Fibroblast of skin of scalp (primary cell): ENCODE measurements around the gene DDX6. TPM values are rescaled to one million over a fixed set of nuclear protein-coding genes. Genes with fewer than 3 reads are reported as not detected.
"Not testable (repeated sequence)": the region's sequence is repeated elsewhere in the genome, so short reads cannot be mapped to it uniquely, and the experiment has no call there.

Experiments
- DNase-seq: peaks from one replicate; pipeline ENCODE4 v3.0.0-alpha.2; 2013
- polyA plus RNA-seq, 2 experiments: library from polyadenylated mRNA; unstranded; fragments of 120-200 nt; gene quantifications; one replicate each; pipeline ENCODE4 v1.2.1, GENCODE V29; 2013; ENCODE audit not compliant: insufficient read length in 2 of 2

Gene DDX6, protein sequence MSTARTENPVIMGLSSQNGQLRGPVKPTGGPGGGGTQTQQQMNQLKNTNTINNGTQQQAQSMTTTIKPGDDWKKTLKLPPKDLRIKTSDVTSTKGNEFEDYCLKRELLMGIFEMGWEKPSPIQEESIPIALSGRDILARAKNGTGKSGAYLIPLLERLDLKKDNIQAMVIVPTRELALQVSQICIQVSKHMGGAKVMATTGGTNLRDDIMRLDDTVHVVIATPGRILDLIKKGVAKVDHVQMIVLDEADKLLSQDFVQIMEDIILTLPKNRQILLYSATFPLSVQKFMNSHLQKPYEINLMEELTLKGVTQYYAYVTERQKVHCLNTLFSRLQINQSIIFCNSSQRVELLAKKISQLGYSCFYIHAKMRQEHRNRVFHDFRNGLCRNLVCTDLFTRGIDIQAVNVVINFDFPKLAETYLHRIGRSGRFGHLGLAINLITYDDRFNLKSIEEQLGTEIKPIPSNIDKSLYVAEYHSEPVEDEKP
- polyA plus RNA-seq (2013, experiment 1 of 2; ENCODE audit: insufficient read length): 72.3 TPM
- polyA plus RNA-seq (2013, experiment 2 of 2; ENCODE audit: insufficient read length): 77.0 TPM

DNA sequence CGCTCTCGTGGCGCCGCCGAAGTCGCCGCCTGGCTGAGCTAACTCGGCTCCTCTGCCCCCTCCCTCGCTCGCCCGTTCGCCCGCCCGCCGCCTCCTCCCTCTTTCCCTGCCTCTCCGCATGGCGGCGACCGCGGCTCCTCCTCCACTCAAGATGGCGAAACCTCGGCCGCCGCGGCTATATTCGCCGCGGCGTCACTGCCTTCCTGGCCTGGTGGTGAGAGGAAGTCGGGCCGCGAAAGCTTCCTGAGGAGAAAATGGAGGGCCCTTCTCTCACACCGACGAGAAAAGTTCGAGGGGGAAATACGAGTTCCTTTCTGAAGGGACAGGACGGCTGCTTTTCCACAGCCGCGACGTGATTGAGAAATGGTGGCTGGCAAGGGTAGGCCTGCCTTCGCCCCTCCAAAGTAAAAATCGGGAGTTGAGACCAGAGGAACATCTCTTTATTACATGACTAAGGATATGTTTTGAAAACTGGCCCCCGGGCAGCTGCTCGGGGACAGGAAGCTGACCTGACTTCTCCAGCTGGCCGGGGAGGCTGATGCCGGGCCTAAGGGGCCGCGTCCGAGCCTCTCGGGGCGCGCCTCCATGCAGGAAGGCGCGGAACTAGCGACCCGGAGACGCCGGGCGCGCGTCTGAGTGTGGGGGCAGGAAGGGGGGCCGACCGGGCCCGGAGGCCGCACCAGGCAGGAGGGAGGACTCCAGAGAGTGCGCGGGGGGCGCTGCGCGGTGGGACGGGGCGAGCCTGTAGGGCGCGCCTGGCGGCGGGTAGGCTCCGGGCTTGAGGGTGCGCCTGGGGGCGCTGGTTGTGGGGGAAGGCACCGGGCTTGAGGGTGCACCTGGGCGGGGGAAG is at the start of gene DDX6:
Gene DDX6 (minus strand): TSS at position 54 of the 850 bp plus-strand sequence. CDS start 4,913 bp downstream, outside the sequence.
- peak; percentile 90 for DNase-seq

DNA sequence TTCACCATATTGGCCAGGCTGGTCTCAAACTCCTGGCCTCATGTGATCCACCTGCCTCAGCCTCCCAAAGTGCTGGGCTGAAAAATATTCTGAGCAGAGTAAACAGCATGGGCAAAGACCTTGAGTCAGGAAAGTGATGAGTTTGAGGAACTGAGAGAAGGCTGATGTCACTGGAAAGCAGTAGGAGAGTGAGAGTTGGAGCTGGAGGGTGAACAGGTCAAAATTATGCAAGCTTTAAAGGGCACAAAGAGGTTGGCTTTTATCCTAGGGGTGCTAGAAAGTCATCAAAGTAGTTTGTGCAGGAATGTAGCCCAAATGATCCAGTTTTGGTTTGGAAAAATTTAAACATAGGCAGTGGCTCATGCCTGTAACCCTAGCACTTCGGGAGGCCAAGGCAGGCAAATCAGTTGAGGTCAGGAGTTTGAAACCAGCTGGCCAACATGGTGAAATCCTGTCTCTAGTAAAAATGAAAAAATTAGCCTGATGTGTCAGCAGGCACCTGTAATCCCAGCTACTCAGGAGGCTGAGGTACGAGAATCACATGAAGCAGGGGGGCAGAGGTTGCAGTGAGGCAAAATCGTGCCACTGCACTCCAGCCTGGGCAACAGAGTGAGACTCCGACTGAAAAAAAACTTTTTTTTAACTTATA is 48.1 kb upstream of the DDX6 start:
- no peak for DNase-seq

DNA sequence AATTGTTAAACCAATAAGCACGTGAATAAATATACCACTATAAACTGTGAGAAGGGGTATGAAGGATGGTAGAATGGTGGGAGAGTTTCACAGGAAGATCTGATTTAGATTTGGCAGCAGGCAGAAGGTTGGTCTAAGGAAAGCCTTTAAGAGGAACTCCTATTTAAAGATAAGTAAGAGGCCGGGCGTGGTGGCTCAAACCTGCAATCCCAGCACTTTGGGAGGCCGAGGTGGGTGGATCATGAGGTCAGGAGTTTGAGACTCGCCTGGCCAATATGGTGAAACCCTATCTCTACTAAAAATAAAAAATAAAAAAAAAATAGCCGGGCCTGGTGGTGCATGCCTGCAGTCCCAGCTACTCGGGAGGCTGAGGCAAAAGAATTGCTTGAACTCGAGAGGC is 46.9 kb upstream of the DDX6 start:
- no peak for DNase-seq

DNA sequence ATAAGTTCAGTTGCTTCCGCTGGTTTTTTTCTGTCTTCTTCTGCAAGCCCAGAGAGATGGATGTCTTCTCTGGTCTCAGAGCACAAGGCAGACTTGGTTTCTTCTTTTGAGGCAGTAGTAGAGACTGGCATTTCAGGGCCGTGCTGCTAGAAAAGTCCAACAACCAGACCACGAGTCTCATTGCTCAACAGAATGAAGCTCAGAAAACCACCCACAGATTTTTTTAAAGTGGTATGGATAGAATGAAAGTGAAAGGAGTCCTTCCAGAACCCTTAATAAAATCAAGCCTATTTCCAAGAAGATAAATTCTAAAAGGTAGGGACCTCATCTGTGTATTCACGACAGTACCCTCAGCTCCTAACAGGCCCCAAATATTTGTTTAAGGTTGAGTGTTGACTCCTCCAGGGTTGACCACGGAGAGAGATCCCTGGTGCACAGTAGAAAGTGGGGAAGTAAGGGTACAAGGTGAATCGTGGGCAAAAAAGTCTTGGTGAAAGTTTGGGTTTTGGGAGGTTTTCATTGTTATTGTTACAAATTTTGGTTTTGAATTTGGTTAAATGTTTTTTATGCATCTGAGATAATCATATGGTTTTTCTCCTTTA is 43.6 kb upstream of the DDX6 start:
- no peak for DNase-seq

DNA sequence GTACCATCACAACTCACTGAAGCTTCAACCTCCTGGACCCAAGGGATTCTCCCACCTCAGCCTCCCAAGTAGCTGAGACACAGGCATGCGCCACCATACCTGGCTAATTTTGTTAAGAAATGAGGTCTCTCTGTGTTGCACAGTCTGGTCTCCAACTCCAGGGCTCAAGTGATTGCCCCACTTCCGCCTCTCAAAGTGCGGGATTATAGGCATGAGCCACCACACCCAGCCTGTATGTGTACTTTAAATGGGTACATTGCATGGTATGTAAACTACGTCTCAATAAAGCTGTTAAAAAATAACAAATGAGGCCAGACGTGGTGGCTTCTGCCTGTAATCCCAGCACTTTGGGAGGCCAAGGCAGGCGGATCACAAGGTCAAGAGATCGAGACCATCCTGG is 36.2 kb upstream of the DDX6 start:
- no peak for DNase-seq

DNA sequence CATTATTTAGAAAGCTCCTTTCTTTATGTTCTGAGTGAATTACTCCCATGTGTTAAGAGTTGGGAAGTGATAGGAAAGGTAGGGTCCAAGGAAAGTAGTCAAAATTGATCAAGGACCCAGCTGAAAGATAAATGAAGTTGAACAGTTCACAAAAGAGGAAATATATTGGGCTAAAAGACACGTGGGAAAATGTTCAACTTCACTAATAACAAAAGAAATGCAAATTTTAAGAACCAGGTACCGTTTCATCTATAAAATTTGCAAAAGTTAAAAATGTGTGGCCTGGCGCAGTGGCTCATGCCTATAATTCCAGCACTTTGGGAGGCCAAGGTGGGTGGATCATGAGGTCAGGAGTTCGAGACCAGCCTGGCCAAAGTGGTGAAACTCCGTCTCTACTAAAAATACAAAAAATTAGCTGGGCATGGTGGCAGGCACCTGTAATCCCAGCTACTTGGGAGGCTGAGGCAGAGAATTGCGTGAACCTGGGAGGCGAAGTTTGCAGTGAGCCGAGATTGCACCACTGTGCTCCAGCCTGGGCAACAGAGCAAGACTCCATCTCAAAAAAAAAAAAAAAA is 32.1 kb upstream of the DDX6 start:
- not testable (repeated sequence) for DNase-seq

DNA sequence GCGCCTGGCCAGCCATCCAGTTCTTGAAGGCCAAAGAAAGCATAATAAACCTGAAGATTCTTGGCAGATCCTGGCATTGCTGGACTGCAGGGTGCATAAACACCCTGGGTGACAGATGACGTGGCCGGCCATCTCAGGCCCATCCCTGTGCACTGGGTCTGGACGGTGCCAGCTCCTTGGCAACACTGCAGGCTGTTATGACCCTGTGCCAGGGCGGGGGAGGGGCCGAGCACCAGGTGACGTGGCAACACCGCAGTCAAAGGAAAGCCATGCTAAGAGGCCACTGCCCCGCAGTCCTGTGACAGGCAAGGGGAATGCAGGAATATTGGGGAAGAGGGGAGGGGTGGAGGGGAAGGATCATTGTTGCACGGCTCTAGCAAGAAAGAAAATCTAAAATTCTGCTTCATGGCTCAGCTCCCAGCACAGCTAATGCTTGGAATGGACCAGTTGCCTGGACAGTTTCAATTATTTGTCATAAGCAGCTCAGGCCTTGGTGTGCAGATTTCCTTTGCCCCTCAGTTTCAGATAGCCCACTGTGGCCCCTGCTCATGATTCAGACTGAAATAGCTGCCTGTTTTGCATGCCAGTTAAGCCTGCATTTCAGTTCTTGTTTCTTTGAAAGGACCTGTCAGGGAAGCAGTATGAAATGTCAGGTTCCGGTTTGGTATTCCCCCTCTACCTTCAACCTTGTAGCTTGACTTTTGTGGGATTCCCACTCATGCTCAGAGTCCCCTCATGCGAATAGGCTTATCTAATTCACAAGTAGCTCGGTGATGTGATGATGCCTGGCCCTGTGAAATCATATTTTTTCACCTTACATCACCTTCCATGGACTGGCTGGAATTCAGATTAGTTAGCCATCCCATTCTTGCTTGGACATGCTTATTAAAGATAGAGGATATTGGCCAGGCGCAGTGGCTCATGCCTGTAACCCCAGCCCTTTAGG is 29.7 kb upstream of the DDX6 start:
- DNase-seq: no peak

DNA sequence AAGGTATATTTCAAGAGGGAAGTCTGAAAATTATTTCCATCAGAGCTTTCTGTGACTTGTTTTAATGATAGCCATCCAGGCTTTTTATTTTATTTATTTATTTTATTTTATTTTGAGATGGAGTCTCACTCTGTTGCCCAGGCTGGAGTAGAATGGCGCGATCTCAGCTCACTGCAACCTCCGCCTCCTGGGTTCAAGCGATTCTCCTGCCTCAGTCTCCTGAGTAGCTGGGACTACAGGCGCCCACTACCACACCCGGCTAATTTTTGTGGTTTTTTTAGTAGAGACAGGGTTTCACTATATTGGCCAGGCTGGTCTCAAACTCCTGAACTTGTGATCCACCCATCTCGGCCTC is 29.0 kb upstream of the DDX6 start:
- DNase-seq: not testable (repeated sequence)

DNA sequence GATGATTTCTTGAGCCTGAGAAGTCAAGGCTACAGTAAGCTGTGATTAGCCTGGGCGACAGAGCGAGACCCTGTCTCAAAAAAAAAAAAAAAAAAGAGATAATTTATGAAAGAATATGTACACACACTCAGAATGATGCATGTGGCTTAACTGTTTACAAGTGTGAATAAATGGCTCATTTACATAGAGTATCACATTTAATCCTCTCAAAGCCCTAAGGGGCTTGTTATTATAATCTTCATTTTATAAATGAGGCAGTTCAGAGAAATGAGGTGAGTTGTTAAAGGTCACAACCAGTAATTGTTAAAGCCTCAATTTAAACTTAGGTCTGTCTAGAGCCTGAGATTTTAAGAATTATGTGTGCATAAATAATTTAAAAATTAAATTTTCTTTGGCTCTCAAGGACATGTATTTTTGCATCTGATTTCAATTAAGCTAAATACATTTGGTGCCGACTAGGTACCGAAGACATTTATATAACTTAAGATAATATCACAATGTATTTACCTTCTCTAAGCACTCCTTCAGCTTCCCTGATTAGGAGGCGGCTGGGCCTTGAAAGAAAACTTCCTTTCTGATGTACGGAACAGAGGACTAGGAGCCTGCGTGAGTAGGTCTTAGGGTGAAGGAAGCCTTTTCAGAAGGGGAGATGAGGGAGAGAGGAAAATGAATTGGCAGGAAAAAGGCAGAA is 28.5 kb upstream of the DDX6 start:
- DNase-seq: no peak

DNA sequence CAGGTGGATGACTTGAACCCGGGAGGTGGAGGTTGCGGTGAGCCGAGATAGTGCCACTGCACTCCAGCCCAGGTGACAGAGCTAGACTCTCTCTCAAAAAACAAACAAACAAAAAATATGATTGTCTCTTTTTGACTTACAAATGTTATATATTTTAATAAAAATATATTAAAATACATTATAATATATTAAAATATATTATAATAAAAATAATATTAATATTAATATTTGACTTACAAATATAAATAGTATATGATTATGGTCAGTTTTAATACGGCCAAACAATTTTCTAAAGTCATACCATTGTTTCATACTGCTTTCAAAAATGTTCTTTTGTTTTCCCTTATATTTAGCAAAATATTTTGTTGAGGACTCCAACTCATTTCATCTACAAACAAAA is 27.2 kb upstream of the DDX6 start:
- no peak for DNase-seq

DNA sequence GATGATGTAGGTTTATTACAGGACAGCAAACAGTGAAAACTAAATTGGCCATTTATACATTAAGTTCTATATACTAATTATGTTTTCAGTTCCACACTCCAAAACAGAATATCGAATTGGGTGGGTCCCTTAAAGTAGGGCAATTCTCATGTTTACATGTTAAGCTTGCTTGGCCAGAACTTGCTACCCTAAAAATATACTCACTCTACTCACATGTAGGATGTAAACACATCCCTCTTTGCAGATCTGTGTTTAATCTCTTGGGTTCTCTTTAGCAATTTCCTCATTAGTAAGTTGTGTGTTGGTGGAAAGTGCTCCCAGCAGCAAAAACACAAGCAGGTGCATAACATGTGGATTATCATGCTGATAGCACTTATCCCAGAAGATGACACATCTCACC is 22.6 kb upstream of the DDX6 start:
- DNase-seq: no peak

DNA sequence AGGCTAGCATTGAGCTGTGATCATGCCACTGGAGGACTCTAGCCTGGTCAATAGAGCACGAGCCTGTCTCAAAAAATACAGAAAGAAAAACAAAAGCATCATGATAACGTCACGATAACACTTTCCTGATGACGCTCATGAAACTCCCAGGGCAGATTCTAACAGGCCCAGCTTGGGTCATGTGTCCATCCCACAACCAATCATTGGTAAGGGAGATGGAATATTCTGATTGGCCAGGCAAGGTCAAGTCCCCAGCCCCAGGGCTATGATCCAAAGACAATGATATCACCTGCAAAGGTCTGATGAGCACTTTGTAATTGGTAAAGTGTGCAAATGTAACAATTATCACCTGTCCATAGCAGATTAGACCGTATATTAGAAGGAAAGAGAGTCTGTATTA is 21.5 kb upstream of the DDX6 start:
- no peak for DNase-seq

DNA sequence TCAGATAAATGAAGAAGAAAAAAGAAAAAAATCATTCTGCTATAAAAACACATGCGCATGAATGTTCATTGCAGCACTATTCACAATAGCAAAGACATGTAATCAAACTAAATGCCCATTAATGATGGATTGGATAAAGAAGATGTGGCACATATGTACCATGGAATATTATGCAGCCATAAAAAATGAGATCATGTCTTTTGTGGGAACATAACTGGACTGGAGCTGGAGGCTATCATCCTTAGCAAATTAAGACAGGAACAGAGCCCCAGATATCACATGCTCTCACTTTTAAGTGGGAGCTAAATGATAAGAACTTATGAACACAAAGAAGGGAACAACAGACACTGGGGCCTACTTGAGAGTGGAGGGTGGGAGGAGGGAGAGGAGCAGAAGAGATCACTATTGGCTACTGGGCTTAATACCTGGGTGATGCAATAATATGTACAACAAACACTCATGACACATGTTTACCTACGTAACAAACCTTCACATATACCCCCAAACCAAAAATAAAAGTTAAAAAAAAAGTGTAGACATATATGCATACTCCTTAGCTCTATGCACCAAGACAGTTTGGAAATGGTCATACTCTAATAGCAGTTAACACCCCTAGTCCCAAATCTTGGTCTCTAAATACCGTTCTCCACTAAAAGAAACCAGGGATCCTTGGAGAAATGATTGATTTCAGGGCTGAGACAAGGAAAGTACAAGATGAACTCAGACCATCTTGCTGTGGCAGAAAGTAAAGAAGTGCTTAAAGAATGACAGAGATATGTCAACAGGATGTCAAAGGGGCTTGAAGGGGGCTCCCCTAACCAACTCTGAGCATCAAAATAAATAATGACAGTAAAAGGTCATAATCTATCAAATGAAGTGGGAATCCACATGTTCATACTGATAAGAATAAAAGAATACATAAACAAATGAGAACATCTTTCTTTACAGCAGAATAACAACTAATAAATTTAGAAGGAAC is 17.1 kb upstream of the DDX6 start:
- DNase-seq: no peak

DNA sequence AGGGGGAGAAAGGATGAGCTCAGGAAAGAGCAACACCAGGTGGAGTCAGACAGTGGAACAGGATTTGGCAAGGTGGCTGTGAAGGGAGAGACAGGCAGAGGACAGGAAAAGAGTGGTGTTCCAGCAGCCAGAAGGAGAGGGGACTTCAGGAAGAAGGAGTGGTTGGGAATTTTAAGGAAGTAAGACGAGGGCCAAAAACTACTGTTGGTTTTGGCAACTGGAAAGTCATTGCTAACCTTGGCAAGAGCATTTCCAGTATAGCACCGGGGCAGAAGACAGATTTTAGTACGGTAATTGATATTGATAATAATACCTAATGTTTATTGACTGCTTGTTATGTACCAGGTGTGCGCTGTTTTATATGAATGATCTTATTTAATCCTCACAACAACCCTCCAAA is 15.4 kb upstream of the DDX6 start:
- DNase-seq: no peak

DNA sequence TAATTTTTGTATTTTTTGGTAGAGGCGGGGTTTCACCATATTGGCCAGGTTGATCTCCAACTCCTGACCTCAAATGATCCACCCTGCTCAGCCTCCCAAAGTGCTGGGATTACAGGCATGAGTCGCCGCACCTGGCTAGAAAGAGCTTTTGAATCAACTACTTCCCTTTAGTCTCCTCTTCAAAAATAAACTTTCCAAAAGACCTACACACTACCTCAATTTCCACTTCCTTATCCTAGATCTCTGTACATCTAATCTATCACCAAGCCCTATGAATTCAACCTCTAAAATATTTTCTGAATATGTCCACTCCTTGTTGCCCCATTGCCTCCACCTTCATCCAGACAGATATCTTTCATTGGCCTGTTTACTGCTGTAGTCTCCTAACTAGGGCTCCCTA is 13.1 kb upstream of the DDX6 start:
- DNase-seq: no peak

DNA sequence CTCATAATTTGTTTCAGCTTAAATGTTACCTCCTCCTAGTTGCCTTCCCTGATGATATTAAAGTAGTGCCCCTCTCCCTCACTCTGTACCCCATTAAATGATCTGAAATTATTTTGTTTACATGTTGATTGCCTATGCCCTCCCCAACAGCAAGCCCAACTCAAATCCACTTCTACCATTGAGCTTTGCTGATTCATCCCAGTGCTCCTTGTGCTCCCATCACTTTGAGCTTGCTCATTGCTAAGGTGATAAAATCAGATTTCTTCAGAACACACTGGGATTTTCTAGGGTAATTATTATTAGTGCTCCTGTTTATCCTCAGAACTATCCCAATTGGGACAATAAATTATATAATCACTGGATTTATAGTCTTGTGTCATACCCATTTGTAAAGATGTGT is 8.4 kb upstream of the DDX6 start:
- no peak for DNase-seq

DNA sequence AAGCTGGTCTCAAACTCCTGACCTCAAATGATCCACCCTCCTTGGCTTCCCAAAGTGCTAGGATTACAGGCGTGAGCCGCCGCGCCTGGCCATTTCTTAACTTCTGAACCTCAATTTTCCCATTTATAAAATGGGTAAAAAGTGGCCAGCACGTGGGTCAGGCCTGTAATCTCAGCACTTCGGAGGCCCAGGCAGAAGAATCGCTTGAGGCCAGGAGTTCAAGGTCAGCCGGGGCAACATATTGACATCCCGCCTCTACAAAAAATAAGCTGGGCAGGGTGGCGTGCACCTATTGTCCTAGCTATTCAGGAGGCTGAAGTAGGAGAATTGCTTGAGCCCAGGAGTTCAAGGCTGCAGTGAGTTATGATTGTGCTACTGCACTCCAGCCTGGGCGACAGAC is 6.5 kb upstream of the DDX6 start:
- no peak for DNase-seq

DNA sequence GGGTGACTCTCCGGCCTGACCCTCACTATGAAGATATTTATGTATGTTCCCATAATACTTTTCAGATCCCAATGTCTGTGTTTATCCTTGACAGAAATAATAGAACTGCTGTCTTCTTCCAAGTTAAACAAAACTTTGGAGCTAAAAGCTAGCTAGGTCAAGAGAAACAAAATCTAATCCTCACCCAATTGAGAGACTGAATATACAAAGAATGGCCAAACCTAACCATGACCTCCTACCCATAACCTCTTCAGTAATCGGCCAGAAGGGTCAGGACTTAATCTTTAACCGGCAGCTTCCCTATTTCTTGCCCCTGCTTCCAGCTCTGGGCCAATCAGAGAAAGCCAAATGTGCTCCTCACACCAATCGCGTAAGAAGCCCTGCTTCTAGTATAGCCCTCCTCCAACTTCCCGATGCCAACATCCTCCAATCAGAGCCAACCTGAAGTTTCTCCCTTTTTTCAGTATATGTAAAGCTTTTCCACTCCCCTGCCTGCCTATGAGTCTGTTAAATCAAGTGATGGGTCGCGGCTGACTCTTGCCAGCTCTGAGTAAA is 1.7 kb upstream of the DDX6 start:
- DNase-seq: peak; percentile 93
